Mucosa of stomach (tissue), 1 donor: Measurements from ENCODE around the gene HES6.

Source experiments
- H3K27me3 ChIP-seq: one replicate; pipeline ENCODE4 v1.7.0; 2013; ENCODE audit warnings: mild to moderate bottlenecking, low read length; ENCODE audit not compliant: control insufficient read depth, insufficient read depth
- H3K36me3 ChIP-seq: one replicate; pipeline ENCODE4 v1.7.0; 2013; ENCODE audit warnings: low read length; ENCODE audit not compliant: control insufficient read depth, insufficient read depth
- H3K4me1 ChIP-seq: one replicate; pipeline ENCODE4 v1.7.0; 2013; ENCODE audit warnings: mild to moderate bottlenecking, low read length; ENCODE audit not compliant: control insufficient read depth, insufficient read depth
- H3K4me3 ChIP-seq: one replicate; pipeline ENCODE4 v1.7.0; 2013; ENCODE audit warnings: low read length
- H3K9ac ChIP-seq: one replicate; pipeline ENCODE4 v1.7.0; 2013; ENCODE audit warnings: mild to moderate bottlenecking, low read length, moderate library complexity
- H3K9me3 ChIP-seq: one replicate; pipeline ENCODE4 v1.7.0; 2013; ENCODE audit warnings: mild to moderate bottlenecking, low read length, moderate library complexity; ENCODE audit not compliant: control insufficient read depth
- donor health status: Pancreatic carcinoma.

Gene HES6

DNA sequence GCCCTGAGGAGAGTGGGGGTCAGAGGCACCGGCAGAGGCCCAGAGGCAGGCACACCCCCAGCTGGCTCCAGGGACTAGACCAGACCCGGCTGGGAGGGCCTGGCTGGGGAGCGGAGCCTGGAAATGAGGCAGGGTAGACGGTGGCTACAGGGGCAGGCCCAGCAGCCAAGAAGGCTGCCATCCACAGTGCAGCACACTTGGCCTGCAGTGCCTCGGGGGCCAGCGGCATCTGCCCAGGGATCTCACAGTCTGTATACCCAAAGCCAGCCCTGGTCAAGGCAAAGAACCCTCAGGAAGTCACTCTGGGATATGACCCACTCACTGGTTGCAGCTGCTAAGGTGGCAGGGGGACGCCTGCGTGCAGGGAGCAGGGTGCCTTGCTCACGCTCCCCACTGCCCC lies 30.8 kb upstream of the HES6 start:
- Histone ChIP-seq H3K9ac (no peak overlapping the region), H3K9me3 (no peaks in the 10 kb centered on the region), H3K4me3 (no peak overlapping the region), H3K27me3 (no peaks in the 10 kb centered on the region), H3K4me1 (peaks cover 14% of the 10 kb centered on the region), H3K36me3 (peaks cover 30% of the 10 kb centered on the region)

DNA sequence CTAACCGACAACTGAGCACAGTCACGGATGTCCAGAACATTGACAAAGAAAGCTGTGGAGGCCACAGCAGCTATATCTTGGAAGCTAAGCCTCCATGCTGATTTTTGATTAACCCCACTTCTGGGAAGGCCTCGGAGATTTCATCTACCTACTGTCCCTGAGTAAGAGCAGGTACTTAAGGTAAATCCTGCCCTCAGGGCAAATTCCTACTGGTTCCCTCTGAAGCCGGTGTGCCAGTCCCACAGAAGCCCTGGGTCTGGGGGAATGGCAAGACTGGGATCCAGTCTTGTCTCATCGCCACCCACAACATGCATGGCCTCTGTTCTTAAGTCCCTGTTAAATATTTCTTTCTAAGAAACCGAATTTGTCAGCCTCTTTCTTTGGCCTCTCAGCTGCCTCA lies 29.9 kb upstream of the HES6 start:
- Histone ChIP-seq H3K36me3 (peaks cover 28% of the 10 kb centered on the region), H3K27me3 (no peaks in the 10 kb centered on the region), H3K4me1 (peaks cover 9% of the 10 kb centered on the region), H3K4me3 (no peak overlapping the region), H3K9me3 (no peaks in the 10 kb centered on the region), H3K9ac (no peak overlapping the region)

GRCh38 chr2:238267884-238268680 lies 28.2 kb upstream of the HES6 start:
- no peak overlapping the region for H3K9ac ChIP-seq
- no peaks in the 10 kb centered on the region for H3K9me3 ChIP-seq
- H3K27me3 ChIP-seq, result no peaks in the 10 kb centered on the region
- peaks cover 27% of the 10 kb centered on the region for H3K36me3 ChIP-seq
- H3K4me1 ChIP-seq, result peaks cover 10% of the 10 kb centered on the region
- no peak overlapping the region for H3K4me3 ChIP-seq

DNA sequence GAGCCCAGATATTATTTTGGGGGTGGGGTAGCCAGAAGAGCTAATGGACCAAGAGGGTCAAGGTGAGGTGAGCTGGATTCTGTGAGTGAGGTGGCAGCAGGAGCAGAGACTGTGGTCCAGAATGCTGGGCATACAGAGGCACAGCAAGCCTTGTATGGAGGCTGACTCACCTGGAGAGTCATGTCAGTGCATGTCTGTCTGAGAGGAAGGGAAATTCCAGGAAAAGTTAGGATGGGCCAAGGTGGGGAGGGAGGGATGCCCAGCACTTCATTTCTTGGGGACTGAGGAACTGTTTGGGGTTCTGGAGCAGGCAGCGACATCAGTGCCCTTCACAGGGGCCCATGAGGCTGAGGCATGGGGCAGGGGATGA lies 27.5 kb upstream of the HES6 start:
- no peak overlapping the region for H3K4me3 ChIP-seq
- H3K36me3 ChIP-seq, result peaks cover 23% of the 10 kb centered on the region
- H3K4me1 ChIP-seq, result peaks cover 17% of the 10 kb centered on the region
- no peaks in the 10 kb centered on the region for H3K9me3 ChIP-seq
- no peak overlapping the region for H3K9ac ChIP-seq
- no peaks in the 10 kb centered on the region for H3K27me3 ChIP-seq

DNA sequence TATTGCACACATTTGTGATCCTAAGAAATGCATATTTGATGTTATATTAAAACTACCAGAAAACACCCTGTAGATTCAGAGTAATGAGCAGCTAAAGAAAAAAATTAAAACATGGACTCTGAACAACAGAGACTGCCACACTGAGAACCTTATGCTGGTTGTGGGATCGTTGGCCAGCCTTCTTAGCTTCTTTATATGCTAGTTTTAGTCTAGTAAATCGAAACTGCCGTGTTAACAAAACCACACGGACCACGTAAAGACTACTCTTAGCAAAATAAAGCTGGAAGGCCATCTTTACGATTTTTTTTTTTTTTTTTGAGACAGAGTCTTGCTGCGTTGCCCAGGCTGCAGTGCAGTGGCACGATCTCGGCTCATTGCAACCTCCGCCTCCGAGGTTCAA lies 25.8 kb upstream of the HES6 start:
- Histone ChIP-seq H3K9ac (no peak overlapping the region), H3K36me3 (peaks cover 35% of the 10 kb centered on the region), H3K9me3 (no peaks in the 10 kb centered on the region), H3K4me1 (peaks cover 17% of the 10 kb centered on the region), H3K27me3 (no peaks in the 10 kb centered on the region), H3K4me3 (no peak overlapping the region)

DNA sequence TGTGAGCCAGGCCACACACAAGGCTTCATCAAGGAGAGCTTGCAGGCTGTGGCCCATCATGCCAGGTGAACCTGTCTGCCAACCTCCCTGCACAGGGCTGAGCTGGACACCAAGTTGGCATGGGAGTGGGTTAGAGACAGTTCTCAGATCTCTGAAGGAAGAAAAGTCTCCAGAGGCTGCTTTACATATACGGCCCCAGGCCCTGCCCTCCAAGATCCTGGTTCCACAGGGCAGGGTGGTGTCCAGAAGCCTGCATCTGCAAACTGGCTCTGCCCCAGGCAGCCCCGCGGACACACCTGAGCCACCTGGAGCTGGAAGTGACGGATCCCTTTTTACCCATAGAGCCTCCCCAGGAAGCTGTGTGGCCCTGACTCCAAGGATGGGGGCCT lies 24.2 kb upstream of the HES6 start:
- H3K9me3 ChIP-seq, result no peaks in the 10 kb centered on the region
- peaks cover 46% of the 10 kb centered on the region for H3K36me3 ChIP-seq
- peak overlapping the region; percentile 20 for H3K9ac ChIP-seq
- no peak overlapping the region for H3K4me3 ChIP-seq
- H3K4me1 ChIP-seq, result peaks cover 17% of the 10 kb centered on the region
- no peaks in the 10 kb centered on the region for H3K27me3 ChIP-seq

DNA sequence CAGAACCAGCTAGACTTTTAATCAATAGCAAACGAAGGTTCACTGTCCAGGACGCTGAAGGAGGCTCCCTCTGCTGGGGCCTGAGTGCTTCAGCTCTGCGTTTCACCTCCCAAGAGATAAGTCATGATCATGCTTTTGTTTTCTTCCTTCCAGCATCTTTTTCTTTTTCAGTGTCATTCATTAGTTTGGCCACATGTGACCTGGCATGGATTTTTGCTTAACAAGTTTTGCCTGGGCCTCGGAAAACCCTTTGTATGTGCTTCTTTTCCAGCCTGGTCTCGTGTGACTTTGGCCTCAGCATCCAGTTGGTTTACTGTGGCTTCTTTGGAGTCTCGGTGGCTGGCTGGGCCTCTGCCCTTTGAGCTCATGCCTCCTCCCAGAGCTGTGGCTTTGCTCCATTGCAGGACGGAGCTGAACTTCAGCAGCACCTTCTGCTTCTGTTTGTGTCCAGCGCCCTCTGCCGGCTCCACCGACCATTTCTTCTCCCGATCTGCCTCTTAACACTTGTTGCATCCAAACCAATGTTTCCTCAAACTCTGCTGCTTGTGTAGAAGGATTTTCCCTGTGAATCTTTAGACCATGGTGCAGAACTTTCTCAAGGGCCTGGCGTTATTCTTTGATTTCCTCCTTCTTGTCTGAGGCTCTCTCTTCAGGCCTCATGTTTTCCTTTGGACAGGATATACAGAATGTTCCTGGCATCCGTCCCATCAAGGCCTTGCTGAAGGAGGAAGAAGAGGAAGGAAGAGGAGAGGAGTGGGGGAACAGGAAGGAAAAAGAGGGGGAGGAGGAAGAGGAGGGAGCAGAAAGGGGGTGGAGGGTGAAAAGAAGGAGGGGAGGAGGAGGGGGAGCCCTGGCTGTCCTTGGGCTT lies 23.6 kb upstream of the HES6 start:
- Histone ChIP-seq H3K4me3 (no peak overlapping the region), H3K27me3 (no peaks in the 10 kb centered on the region), H3K4me1 (peaks cover 17% of the 10 kb centered on the region), H3K9me3 (no peaks in the 10 kb centered on the region), H3K36me3 (peaks cover 52% of the 10 kb centered on the region), H3K9ac (peak overlapping the region; percentile 20)

DNA sequence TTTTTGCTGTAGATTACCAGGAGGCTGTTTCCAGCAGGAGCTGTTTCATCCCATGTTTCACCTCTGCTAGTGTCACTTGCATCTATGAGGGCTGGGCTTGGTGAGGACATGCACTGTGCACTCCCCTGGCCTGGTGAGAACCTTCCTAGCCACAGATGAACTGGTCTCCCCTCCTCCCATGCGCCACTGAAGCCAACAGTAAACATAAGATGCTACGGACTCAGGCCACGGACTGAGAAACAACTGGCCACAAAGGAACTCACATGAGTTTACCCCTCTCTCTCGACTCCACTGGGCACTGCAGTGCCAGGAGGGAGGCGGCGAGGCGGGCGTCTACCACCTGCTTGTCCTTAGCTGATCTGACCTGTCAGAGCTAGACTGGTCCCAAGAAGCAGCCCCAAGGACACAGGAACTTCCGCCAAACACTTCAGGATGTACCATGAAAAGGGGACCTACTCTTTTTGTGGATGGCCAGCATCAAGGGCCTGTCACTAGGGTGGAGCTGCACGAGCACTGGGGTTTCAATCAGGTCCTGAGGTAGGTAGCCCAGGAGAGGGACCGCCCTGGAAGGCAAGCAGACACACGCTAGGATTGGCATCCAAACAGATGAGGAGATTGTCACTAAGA lies 22.8 kb upstream of the HES6 start:
- Histone ChIP-seq H3K4me1 (peaks cover 17% of the 10 kb centered on the region), H3K27me3 (no peaks in the 10 kb centered on the region), H3K9ac (no peak overlapping the region), H3K4me3 (no peak overlapping the region), H3K9me3 (no peaks in the 10 kb centered on the region), H3K36me3 (peaks cover 55% of the 10 kb centered on the region)

DNA sequence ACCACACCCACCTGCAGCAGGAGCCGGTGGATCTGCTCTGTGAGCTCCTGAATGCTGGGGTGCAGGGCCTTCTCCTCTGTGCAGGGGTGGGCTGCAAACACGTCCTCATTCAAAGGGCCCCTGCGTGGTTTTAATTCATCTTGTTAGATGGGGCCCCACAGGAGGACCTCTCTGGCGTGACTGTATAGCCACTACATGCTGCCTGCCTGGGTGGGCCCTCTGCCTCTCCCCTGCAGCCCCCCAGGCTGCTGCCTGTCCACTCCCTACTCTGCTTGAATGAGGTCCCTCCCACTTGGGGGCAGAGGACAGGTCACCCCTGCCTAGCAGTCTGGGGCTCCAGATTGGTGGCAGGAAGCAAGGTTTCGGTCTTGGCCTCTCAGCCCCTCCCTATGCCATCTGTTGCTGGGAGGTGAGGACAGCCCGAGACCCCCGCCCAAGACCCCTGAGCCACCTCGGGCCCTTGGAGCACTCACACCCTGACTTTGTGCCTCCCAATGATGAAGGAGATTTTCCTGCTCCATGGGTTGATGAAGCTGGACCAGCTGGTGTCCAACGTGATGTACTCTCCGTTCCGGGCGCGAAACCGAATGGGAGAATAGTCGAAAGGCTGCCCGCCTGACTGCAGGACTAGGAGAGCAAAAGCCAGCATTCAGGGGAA lies 22.0 kb upstream of the HES6 start:
- no peaks in the 10 kb centered on the region for H3K27me3 ChIP-seq
- H3K9ac ChIP-seq, result no peak overlapping the region
- H3K4me3 ChIP-seq, result no peak overlapping the region
- peaks cover 49% of the 10 kb centered on the region for H3K36me3 ChIP-seq
- peaks cover 17% of the 10 kb centered on the region for H3K4me1 ChIP-seq
- no peaks in the 10 kb centered on the region for H3K9me3 ChIP-seq

DNA sequence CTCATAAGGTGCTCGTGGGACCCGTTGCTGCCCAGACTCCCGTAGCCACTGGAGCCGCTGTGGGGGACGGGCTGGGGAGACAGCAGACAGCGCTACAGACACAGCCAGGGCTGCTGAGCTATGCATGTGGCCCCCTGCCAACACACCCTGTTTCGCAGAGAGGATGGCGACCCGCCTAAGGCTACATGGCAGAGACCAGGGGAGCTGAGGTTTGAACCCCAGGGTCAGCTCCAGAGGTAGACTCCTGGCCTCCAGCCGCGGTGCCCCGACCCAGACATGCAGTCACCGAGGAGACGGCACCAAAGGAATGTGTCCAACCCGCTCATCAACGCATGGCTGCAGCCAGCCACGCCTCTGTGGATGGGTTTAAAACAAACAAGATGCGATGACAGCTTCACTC lies 21.0 kb upstream of the HES6 start:
- Histone ChIP-seq H3K4me3 (no peak overlapping the region), H3K36me3 (peaks cover 52% of the 10 kb centered on the region), H3K9me3 (no peaks in the 10 kb centered on the region), H3K4me1 (peaks cover 17% of the 10 kb centered on the region), H3K27me3 (no peaks in the 10 kb centered on the region), H3K9ac (no peak overlapping the region)

DNA sequence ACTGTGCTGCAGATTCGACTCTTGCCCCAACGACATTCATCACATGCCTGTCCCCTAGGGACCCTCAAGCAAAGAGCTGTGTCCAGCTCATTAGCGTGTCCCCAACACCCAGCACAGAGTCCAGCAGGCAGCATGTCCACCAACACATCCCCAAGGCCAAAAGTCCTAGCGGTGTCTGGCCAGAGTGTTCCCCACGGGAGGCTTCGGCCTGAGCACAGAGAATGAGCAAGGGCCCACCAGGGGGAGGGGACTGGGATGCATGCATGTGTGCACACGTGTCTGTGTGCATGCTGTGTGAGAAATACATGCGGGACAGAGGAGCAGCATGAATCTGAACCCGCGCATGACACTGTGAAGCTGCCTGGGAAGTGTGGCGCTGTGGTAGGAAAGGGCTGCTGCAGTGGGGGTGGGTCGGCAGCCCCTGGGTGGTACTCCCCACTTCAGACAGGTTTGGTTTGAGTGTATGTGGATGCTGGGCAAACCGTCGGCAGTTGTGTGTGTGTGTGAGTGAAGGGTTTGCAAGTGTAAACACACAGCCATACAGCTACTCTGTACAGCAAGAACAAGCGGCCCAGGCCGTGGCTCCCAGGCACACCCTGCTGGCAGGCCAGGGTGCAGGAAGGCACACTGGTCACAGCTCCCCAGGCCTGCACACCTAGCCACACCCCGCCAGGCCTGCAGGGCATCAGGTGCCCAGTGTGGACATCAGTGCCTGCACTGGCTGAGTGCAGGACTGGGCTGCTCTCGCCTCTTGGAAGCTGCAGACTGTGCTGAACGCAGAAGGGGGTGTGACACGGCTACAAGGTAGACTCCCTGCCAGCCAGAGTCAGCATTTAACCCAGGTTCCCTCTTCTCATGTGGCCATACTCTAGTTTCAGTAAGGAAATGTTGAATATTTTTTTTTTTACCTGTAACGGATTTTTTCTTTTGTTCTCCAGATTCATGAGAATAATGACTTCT lies 19.5 kb upstream of the HES6 start:
- Histone ChIP-seq H3K9ac (no peak overlapping the region), H3K4me3 (no peak overlapping the region), H3K36me3 (peaks cover 56% of the 10 kb centered on the region), H3K4me1 (peaks cover 17% of the 10 kb centered on the region), H3K9me3 (no peaks in the 10 kb centered on the region), H3K27me3 (no peaks in the 10 kb centered on the region)
